Ishikawa (cell line): ENCODE measurements around the gene RBM19.

Source experiments
- CEBPB ChIP-seq: IDR thresholded peaks from 2 replicates; pipeline ENCODE4 v1.6.1; 2012
- CREB1 ChIP-seq: IDR thresholded peaks from 2 replicates; pipeline ENCODE4 v1.6.1; 2012; ENCODE audit warnings: low read depth
- EGR1 ChIP-seq: IDR thresholded peaks from 2 replicates; pipeline ENCODE4 v1.6.1; 2012
- EP300 ChIP-seq: IDR thresholded peaks from 2 replicates; pipeline ENCODE4 v1.6.1; 2012; ENCODE audit warnings: borderline replicate concordance
- FOXM1 ChIP-seq: IDR thresholded peaks from 2 replicates; pipeline ENCODE4 v1.6.1; 2012; ENCODE audit warnings: low read depth, borderline replicate concordance
- MAX ChIP-seq: IDR thresholded peaks from 2 replicates; pipeline ENCODE4 v1.6.1; 2012
- NFIC ChIP-seq: IDR thresholded peaks from 2 replicates; pipeline ENCODE4 v1.6.1; 2012
- RAD21 ChIP-seq: IDR thresholded peaks from 2 replicates; pipeline ENCODE4 v1.6.1; 2012; ENCODE audit warnings: low read depth
- REST ChIP-seq: IDR thresholded peaks from 2 replicates; pipeline ENCODE4 v1.6.1; 2012; ENCODE audit warnings: low read depth, mild to moderate bottlenecking
- TAF1 ChIP-seq: IDR thresholded peaks from 2 replicates; pipeline ENCODE4 v1.6.1; 2012; ENCODE audit warnings: low read depth, mild to moderate bottlenecking
- TCF12 ChIP-seq: IDR thresholded peaks from 2 replicates; pipeline ENCODE4 v1.6.1; 2012; ENCODE audit warnings: low read depth
- TEAD4 ChIP-seq: IDR thresholded peaks from 2 replicates; pipeline ENCODE4 v1.6.1; 2012
- USF1 ChIP-seq: IDR thresholded peaks from 2 replicates; pipeline ENCODE4 v1.6.1; 2012
- YY1 ChIP-seq: IDR thresholded peaks from 2 replicates; pipeline ENCODE4 v1.6.1; 2012; ENCODE audit warnings: low read depth
- ZBTB7A ChIP-seq: IDR thresholded peaks from 2 replicates; pipeline ENCODE4 v1.6.1; 2012; ENCODE audit warnings: low read depth

RBM19 gene

GRCh38 chr12:113911971-113912759, 54.0 kb downstream of the RBM19 start:
- no peak for TF ChIP-seq NFIC
- no peak for TF ChIP-seq EGR1
- TF ChIP-seq REST: no peak
- TF ChIP-seq CREB1: no peak
- no peak for TF ChIP-seq TAF1
- no peak for TF ChIP-seq ZBTB7A
- TF ChIP-seq YY1: no peak
- no peak for TF ChIP-seq TEAD4
- no peak for TF ChIP-seq USF1

DNA sequence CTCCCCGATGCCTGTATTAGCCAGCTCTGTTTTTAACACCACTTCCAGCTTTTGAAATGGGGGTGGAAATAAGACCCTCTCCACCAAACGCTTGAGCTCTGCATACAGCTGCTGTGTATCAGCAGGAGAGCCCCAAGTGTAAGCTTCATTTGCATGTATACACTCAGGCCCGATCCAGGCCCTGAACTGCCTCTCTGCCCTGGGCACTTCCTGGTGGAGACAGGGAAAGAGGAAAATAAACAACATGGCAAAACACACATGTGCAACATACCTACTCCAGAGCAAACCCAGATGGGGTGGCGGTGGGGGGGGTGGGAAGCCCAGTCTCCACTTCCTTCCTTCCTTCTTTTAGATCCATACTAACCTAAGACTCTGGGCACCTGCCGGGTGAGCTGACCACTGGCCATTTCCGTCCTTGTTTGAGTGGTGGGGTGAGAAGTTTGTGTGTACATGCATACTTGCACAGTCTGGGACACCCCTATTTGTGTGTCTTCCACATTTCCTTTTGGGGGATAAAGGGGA, 55.3 kb downstream of the RBM19 start:
- no peak for TF ChIP-seq RAD21
- no peak for TF ChIP-seq EP300
- no peak for TF ChIP-seq EGR1
- TF ChIP-seq REST: no peak
- TF ChIP-seq FOXM1: no peak
- no peak for TF ChIP-seq USF1
- no peak for TF ChIP-seq TCF12
- no peak for TF ChIP-seq ZBTB7A
- no peak for TF ChIP-seq CEBPB
- no peak for TF ChIP-seq CREB1
- TF ChIP-seq MAX: no peak
- no peak for TF ChIP-seq TAF1

DNA sequence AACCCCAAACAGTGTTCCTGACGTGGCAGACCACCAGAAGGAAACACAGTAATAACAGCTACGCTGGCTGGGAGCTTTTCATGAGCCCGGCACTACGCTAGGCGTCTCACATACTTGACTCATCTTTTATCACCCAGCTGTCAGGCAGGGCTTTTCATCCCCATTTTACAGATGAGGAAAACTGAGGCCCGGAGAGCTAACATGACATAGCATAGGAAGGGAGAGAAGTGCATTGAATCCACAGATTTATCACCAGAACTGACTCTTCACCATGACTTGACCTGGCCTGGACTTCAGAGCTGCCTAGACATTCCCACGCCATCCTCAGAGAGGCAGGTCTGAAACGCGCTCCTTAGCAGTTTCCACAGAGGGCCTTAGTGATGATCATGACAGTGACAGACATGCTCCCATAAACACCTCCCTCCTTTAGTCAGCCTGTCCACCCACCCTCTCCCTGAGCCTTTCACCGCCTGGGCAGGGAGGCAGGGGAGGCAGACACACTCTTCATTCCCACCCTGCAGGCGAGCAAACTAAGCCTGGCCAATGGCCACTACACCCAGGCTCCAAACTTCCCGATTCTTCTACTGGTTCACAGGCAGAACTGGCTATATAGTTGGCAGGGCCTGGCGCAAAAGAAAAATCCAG, 56.2 kb downstream of the RBM19 start:
- TF ChIP-seq USF1: no peak
- TF ChIP-seq EP300: no peak
- no peak for TF ChIP-seq RAD21
- no peak for TF ChIP-seq REST
- TF ChIP-seq EGR1: no peak
- no peak for TF ChIP-seq CEBPB
- TF ChIP-seq TAF1: no peak
- no peak for TF ChIP-seq FOXM1
- TF ChIP-seq CREB1: no peak
- TF ChIP-seq MAX: no peak
- no peak for TF ChIP-seq TEAD4
- TF ChIP-seq YY1: no peak
- TF ChIP-seq TCF12: no peak
- no peak for TF ChIP-seq ZBTB7A
- TF ChIP-seq NFIC: no peak
